Kidney epithelial cell (primary cell): ENCODE results near the gene R3HDML. TPM values are rescaled to one million over a fixed set of nuclear protein-coding genes. Genes with fewer than 3 reads are reported as not detected.

ENCODE experiments used
- DNase-seq: peaks from one replicate; pipeline ENCODE4 v3.0.0-alpha.2; 2010; ENCODE audit warnings: low read depth
- H3K27me3 ChIP-seq: 2 replicates; pipeline ENCODE4 v1.6.0; 2011; ENCODE audit warnings: low read length; ENCODE audit not compliant: control insufficient read depth, insufficient read depth
- H3K36me3 ChIP-seq: 2 replicates; pipeline ENCODE4 v1.5.1; 2011; ENCODE audit warnings: low read length; ENCODE audit not compliant: control insufficient read depth, insufficient read depth
- H3K4me3 ChIP-seq: 2 replicates; pipeline ENCODE4 v1.5.1; 2011; ENCODE audit warnings: low read depth, mild to moderate bottlenecking, control low read depth, low read length
- total RNA-seq: library from RNA; depleted of rRNA; stranded (reverse); fragments of >200 nt; gene quantifications from 2 replicates; pipeline ENCODE4 v1.2.3, GENCODE V29; 2015
- TF ChIP-seq, protein P1 (sequence below): IDR thresholded peaks from 2 replicates; pipeline ENCODE4 v1.5.1; 2011; ENCODE audit warnings: mild to moderate bottlenecking, moderate library complexity, low read length, control low read depth, inconsistent platforms; ENCODE audit not compliant: insufficient read depth, poor library complexity, severe bottlenecking

R3HDML gene
- total RNA-seq, 1 donor from 2014 or later: not detected

DNA sequence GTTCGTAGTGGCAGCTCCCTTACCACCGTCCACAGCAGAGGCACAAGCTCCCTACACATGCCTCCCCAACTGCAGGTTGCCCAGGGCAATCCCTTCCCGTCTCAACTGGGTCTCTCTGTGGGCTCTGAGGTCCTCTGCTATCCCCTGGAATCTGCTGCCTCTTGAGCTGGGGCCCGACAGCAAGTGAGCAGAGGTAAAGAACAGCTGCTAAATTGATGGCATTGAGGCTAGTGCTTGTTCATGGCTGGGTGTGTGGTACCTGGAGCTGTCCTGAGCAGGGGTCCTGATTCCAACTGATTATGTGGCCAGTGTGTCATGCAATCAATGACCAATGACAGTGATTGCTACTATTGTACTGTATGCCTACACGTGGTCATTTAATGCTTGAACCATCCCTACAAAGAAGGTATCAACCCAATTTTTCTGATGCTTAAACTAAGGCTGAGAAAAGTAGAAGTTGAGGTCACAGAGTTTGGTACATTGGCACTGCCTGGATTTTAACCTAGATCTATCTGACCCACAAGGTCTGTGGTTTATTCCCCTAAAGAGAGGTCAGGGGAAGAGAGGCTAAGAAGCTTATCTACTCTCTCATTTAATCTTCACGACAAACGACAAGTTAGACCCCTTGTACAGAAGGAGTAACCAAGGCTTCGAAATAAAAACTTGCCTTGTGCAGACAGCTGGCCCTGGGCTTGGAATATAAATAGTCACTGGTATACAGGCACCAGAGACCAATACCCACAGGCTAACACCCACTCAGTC, 59.7 kb downstream of the R3HDML start:
- DNase-seq: no peak
- TF ChIP-seq, protein P1, sequence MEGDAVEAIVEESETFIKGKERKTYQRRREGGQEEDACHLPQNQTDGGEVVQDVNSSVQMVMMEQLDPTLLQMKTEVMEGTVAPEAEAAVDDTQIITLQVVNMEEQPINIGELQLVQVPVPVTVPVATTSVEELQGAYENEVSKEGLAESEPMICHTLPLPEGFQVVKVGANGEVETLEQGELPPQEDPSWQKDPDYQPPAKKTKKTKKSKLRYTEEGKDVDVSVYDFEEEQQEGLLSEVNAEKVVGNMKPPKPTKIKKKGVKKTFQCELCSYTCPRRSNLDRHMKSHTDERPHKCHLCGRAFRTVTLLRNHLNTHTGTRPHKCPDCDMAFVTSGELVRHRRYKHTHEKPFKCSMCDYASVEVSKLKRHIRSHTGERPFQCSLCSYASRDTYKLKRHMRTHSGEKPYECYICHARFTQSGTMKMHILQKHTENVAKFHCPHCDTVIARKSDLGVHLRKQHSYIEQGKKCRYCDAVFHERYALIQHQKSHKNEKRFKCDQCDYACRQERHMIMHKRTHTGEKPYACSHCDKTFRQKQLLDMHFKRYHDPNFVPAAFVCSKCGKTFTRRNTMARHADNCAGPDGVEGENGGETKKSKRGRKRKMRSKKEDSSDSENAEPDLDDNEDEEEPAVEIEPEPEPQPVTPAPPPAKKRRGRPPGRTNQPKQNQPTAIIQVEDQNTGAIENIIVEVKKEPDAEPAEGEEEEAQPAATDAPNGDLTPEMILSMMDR: no peak
- no peaks in the 10 kb centered on the region for H3K36me3 ChIP-seq
- no peak overlapping the region for H3K4me3 ChIP-seq
- H3K27me3 ChIP-seq: peaks cover 15% of the 10 kb centered on the region

DNA sequence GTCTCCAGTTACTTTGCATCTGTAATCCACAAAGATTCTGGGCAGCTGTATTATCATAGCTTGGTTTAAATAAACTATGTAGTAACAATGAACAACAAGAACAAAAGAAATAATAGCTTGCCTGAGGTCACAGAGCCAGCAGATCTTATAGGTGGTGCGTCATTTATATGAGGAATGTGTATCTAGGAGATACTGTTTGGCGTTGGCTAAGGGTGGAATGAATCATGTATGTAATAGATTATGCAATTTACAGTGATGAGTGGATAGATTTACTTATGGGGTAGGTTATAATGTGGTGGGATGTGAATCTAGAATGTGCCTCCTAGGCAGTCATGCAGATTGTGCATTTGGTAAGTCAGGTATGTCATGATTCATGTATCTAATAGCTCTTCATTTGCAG, 61.5 kb downstream of the R3HDML start:
- peaks cover 15% of the 10 kb centered on the region for H3K27me3 ChIP-seq
- no peak for DNase-seq
- TF ChIP-seq, protein P1: no peak
- no peaks in the 10 kb centered on the region for H3K36me3 ChIP-seq
- no peak overlapping the region for H3K4me3 ChIP-seq

DNA sequence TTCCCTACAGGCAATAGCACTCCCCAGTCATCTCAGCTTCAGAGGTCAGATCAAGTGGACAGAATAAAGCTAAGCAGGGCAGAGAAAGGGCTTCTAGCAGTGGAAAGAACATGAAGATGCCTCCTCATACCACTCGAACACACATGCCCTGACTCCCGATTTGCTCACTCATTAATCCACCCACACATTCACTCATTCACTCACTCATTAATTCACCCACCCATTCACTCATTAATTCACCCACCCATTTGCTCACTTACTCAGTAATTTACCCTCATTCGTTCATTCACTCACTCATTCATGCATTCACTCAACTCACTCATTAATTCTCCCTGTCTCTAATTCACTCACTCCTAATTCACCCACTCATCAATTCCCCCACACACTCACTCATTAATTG, 62.6 kb downstream of the R3HDML start:
- Histone ChIP-seq H3K36me3 (no peaks in the 10 kb centered on the region), H3K4me3 (no peak overlapping the region), H3K27me3 (peaks cover 15% of the 10 kb centered on the region)
- no peak for DNase-seq
- TF ChIP-seq, protein P1: no peak

GRCh38 chr20:44400671-44400969, 63.8 kb downstream of the R3HDML start:
- Histone ChIP-seq H3K36me3 (no peaks in the 10 kb centered on the region), H3K4me3 (no peak overlapping the region), H3K27me3 (peaks cover 15% of the 10 kb centered on the region)
- DNase-seq: no peak
- TF ChIP-seq, protein P1: no peak

Other genes with a start within 250 kb of the R3HDML start
- 2.4 and 3.0 TPM in 2 replicates for gene JPH2, start 149.9 kb upstream of the R3HDML start, total RNA-seq
- 36.4 and 38.1 TPM in 2 replicates for gene OSER1, start 126.3 kb upstream of the R3HDML start, total RNA-seq
- gene GDAP1L1, start 89.7 kb upstream of the R3HDML start, total RNA-seq: not detected in 2 replicates
- 5.3 and 5.5 TPM in 2 replicates for gene FITM2, start 25.8 kb upstream of the R3HDML start, total RNA-seq
- gene HNF4A, start 18.7 kb downstream of the R3HDML start, total RNA-seq: not detected in 2 replicates
- gene TTPAL, start 138.8 kb downstream of the R3HDML start, total RNA-seq: 15.4 and 25.1 TPM in 2 replicates
- 80.5 and 92.5 TPM in 2 replicates for gene SERINC3, start 185.0 kb downstream of the R3HDML start, total RNA-seq
- gene PKIG, start 245.5 kb downstream of the R3HDML start, total RNA-seq: 71.0 and 74.1 TPM in 2 replicates